ENCODE measurements around the gene FAM171A1. TPM values are rescaled to one million over a fixed set of nuclear protein-coding genes. Genes with fewer than 3 reads are reported as not detected.

FAM171A1 gene
- total RNA-seq, 1 experiment from 2014 or later, result 5.3 TPM

DNA sequence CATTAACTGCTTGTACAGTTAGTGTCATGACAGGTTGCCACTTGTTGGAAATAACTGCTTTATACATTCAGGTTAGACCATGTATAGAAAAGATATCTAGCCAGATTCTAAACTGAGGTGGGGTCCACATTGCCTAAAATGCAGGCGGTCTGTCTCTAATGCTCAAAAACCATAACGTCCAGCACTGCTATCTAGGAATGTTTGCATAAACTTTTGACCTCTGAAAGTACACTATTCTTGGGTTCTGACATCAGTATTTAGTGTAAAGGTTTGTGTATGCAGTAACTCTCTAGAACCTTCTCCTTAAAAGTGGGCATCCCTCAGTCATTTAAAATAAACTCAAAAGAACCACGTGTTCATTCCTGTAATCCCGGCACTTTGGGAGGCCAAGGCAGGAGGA, 10.3 kb upstream of the FAM171A1 start:
- no peak for DNase-seq (ENCODE audit: low read depth, low spot score)
- in situ Hi-C loops (cut with HindIII; ENCODE audit: low pct_unique_long_range_greater_than_20kb, low sequenced_read_pairs), result no loop called here

DNA sequence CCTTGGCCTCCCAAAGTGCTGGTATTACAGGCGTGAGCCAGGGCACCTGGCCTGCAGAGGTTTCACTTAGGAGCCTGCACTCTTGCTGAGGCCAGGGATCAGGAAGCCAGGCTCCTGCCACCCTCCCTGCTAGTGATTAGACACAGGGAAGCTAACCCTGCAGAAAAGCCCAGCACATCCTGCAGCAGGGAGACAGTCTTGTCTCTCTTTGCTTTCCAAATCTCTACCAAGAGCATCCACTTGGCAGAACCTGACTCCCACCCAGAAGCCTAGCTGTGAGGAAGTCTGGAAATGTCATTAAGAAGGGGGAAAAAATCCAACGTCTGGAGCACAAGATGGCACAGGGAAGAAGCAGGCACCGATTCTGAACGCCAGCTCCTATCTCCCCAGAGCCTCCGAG, 8.0 kb upstream of the FAM171A1 start:
- in situ Hi-C loops (cut with HindIII; ENCODE audit: low pct_unique_long_range_greater_than_20kb, low sequenced_read_pairs), result no loop called here
- DNase-seq (ENCODE audit: low read depth, low spot score), result no peak

DNA sequence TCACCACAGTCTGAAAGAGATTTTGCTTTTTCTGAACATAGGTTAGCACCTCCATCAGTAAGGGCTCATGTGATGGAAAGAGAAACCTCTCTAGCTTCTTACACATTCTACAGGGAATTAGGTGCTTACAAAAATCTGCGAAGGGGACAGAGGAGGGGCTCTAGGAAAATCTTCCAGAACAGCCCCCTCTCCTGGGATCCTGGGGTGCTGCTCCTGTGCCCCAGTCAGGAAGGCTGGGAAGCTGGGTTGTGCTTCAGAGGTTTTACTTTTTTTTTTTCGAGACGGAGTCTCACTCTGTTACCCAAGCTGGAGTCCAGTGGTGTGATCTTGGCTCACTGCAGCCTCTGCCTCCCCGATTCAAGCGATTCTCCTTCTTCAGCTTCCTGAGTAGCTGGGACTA, 7.5 kb upstream of the FAM171A1 start:
- no peak for DNase-seq (ENCODE audit: low read depth, low spot score)
- in situ Hi-C loops (cut with HindIII; ENCODE audit: low pct_unique_long_range_greater_than_20kb, low sequenced_read_pairs), result no loop called here

DNA sequence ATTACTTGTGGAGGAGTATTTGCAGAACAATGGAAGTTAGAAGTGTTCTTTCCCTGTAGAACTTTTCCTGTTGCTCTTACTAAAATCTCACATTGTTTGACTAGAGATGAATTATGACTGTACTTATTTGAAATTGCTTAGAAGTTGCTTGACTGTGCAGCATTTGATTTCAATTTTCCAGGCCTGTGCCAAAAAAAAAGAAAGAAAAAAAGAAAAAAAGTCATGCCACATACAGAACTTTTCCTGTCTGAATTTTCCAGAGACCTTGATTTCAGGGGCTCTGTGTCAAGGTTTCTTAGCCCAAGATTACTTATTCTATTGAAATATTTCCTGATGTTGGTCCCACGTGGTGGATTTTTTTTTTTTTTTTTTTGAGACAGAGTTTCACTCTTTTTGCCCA, 3.5 kb upstream of the FAM171A1 start:
- in situ Hi-C loops (cut with HindIII; ENCODE audit: low pct_unique_long_range_greater_than_20kb, low sequenced_read_pairs), result no loop called here
- no peak for DNase-seq (ENCODE audit: low read depth, low spot score)

DNA sequence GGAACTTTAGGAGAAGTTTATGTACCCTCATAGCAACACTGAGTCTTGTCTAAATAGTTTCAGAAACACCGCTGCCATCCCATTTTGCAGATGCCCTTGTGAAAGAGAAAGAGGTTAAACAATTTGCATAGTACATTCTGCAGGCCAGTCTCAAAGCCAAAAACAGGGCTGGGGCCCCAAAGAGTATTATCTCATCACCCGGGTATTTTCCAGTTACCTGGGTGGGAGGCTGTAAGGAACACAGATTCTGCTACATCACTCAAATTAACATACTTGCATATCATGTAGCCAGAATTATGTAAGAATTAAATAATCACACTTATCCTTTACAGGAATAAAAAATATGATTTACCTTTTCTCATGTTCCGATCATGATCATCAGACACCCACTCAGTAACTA, 3.1 kb upstream of the FAM171A1 start:
- DNase-seq (ENCODE audit: low read depth, low spot score), result no peak
- in situ Hi-C loops (cut with HindIII; ENCODE audit: low pct_unique_long_range_greater_than_20kb, low sequenced_read_pairs), result no loop called here

DNA sequence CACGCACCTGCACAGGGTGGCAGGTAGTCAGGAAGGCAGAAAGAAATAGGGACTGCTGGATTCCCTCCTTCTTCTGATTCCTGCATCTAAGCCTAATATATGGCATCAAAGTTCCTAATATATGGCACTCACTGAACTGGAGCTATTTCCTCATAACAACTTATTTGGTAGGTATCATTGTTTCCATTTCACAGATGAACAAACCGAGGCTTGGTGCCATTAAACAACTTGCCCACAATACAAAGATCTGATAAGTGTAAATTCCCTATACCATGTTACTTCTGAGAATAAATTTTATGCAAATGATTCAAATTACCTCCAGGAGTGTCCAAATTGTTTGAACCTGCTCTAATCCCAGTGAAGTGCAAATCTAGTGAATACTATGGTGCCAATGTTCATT, 2.1 kb upstream of the FAM171A1 start:
- in situ Hi-C loops (cut with HindIII; ENCODE audit: low pct_unique_long_range_greater_than_20kb, low sequenced_read_pairs), result no loop called here
- DNase-seq (ENCODE audit: low read depth, low spot score), result no peak

DNA sequence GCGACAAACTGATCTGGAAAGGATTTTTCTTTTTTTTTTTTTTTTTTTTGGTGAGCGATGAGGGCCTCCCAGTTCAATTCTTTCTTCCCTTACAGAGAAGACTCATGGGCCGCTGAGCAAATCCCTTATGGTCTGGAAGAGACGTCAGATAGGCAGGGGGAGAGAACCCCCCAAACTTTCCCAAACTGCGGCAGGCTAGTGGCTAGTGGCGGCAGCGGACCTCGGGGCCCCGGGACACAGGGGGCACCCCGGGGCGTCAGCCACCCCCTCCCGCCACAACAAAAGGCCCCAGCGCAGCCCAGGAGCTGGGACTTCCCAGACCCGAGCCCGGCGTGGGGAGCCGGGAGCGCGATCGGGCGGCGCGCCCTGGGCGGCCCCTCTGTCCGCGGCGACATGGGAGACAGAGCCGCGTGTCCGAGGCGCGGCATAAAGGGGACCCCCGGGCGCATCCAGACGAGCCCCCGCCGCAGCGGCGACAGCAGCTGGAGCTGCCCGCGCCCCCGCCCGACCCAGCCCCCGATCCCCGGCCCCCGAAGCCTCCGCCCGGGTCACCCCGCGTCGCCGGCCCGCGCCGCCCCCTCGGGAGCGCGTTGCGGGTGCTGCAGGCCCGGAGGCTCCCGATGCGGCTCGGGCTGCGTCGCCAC, 755 bp downstream of the FAM171A1 start:
- in situ Hi-C loops (cut with HindIII; ENCODE audit: low pct_unique_long_range_greater_than_20kb, low sequenced_read_pairs), result no loop called here
- DNase-seq (ENCODE audit: low read depth, low spot score), result no peak

DNA sequence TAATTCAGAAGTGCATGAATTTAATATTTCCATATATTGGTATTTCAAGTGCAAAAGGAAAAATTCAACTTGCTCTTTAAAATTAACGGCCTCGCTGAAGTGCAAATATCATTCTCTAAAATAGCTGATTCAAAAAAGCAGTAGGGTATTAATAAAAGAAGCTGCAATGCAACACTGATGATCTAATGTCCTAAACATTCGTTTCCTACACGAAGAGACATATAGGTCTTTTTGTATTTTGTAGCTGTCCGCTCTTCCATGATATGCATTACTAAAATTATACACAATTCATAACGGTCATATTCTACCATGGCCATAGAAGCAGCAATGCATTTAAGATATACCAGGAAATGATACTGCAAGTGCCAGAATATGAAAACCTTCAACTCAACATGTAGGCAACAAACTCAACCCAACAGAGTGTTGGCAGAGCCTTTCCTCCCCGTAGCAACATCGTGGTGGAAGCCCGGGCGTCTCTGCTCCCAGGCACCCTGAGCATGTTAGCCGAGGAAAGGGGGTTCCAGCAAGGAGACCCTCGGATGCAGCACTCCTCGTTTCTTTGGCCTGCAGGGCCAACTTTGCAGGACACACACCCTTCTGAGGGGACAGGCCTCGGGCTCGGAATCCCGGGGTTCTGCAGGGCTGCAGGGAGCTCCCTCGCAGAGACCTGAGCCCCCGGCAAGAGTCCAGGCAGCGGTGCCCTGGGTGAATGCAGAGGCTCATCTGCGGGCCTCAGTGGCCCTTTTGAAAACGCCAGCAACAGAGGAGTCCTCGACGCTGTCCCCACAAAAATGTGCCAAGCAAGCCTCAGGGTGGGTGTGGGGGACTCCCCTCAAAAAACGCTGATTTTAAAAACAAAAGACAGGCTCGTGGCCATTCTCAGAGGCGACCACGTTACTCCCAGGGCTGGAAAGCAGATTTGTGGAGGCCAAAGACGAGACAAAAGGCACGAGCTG, 1.6 kb downstream of the FAM171A1 start:
- no peak for DNase-seq (ENCODE audit: low read depth, low spot score)
- in situ Hi-C loops (cut with HindIII; ENCODE audit: low pct_unique_long_range_greater_than_20kb, low sequenced_read_pairs), result no loop called here

DNA sequence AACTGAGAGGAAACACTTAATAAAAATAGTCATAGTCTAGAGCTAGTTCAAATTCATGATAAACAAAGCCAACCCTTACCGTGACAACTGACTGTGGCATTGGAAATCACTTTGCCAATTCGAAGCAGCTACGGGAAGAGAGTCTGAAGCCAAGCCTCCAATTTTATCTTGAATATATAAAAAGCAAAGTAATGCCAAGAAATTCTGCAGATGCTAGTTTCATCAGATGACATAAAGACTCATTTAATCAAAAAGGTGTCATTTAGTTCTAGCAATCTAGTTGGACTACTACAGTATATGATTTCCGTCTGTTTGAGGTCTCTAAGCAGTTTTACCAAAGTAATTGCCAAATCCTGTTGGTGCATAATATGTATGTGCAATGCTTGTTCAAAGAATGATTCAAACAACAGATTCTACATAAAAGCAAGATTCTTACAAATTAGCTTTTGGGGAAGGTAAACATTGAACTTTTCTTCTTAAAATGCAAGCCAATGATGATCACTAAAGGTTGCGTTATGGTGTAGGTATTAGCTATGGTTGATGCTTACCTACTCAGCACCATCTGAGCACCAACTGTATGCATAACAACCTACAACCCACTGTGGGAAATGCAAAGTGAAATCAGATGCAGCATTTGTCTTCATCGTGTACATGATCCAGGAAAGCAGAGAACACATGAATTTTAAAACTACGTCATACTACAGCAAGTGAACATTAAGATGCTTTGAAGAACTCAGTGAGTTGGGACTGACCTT, 2.8 kb downstream of the FAM171A1 start:
- in situ Hi-C loops (cut with HindIII; ENCODE audit: low pct_unique_long_range_greater_than_20kb, low sequenced_read_pairs), result no loop called here
- DNase-seq (ENCODE audit: low read depth, low spot score), result no peak

DNA sequence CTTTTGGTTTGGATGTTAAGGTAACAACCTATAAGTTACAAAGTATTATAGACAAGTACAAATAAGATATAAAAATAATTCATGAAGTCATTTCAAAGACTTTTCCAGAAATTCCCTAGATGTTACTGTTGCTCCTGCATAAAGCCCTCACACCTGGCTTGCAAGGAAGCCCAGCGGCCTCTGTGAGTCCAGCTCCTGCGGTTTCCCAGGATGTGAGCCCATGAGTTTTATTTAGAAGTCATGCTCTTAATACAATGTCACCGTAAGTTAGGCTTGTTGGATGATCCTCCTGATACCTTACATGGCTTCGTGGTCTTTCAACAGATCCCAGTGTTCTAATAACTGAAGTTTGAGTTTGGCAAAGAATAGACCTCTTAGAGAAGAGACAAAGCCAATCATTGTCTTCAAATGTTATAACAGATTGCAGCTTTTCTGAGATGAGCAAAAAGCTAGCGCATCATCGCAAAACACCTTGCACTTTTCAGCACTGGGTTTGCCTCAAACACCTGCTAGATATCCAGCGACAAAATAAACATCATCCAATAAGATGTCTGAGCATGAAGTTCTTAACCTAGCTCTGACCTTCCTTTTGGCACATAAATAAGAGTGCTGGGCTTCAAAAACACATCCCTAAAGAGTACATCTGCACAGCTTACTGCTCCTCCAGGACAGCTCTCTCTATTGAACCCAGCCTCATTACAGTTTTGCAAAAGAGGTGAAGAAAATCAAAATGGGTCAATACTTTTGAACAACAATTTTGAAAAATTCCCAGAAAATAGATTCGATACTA, 3.6 kb downstream of the FAM171A1 start:
- in situ Hi-C loops (cut with HindIII; ENCODE audit: low pct_unique_long_range_greater_than_20kb, low sequenced_read_pairs), result no loop called here
- DNase-seq (ENCODE audit: low read depth, low spot score), result peak; percentile 66

DNA sequence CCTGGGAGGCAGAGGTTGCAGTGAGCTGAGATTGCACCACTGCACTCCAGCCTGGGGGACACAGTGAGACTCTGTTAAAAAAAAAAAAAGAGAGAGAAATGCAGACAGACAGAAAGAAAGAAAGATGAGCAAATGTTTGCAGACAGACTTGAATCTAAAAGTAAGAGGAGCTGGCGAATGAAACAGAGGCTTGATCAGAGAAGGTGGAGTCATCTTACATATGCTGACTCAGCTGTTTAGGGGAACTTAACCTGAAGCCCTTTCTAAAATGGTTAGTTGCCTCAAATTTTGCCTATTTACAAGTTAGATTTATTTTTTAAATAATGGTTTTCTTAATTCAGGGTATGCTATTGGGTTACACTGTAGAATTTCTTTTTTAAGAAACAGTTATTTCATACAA, 5.4 kb downstream of the FAM171A1 start:
- DNase-seq (ENCODE audit: low read depth, low spot score), result no peak
- in situ Hi-C loops (cut with HindIII; ENCODE audit: low pct_unique_long_range_greater_than_20kb, low sequenced_read_pairs), result no loop called here

DNA sequence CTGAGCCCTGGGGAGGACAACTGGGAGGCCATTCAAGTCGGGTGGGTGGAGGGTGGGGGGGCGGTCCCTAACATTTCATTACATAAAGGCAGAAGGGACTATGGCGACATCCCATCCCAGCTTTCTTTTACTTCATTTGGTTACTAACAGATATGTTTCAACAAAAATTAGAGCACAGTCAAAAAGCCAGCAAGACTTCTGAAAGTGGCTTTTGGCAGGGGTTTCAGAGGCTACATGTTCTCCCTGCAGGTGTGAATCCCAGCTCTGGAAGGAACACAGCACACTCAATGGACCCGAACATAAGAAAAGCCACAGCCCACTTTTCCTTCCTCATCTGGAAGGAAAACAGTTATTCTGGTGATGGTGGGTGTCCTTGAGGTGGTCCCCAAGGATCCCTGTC, 7.1 kb downstream of the FAM171A1 start:
- in situ Hi-C loops (cut with HindIII; ENCODE audit: low pct_unique_long_range_greater_than_20kb, low sequenced_read_pairs), result no loop called here
- DNase-seq (ENCODE audit: low read depth, low spot score), result no peak

DNA sequence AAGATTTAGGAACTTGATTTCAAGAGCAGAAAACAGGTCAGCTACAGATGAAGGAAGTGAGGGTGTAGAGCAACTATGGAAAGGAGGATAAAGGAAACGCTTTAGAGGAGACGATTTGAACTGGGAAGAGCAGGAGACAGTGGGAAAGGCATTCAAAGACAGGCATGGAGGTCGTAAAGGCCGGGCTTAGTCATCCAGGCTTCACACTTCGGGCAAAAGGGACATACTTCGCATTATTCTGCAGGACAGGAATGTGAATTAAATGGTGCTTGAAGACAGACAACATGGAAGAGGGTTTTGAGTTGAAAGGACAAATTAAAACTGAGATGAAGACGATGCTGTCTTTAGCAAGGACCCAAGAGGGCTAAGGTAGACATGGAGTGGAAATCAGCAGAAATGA, 8.1 kb downstream of the FAM171A1 start:
- DNase-seq (ENCODE audit: low read depth, low spot score), result no peak
- in situ Hi-C loops (cut with HindIII; ENCODE audit: low pct_unique_long_range_greater_than_20kb, low sequenced_read_pairs), result no loop called here

DNA sequence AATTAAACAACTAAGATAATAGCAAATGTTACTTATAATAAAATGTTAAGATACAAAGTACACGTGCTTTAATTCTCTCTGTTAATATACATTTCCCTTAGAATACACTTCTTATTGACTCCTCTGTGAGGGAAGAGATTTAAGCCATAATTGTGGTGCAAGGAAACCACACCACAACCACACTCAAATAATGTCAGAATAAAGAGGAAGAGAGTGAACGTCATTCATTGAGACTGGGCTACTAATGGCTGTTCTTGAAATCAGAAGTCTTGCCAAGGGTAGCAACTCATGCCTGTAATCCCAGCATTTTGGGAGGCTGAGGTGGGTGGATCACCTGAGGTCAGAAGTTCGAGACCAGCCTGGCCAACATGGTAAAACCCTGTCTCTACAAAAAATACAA, 10.0 kb downstream of the FAM171A1 start:
- no peak for DNase-seq (ENCODE audit: low read depth, low spot score)
- in situ Hi-C loops (cut with HindIII; ENCODE audit: low pct_unique_long_range_greater_than_20kb, low sequenced_read_pairs), result no loop called here

DNA sequence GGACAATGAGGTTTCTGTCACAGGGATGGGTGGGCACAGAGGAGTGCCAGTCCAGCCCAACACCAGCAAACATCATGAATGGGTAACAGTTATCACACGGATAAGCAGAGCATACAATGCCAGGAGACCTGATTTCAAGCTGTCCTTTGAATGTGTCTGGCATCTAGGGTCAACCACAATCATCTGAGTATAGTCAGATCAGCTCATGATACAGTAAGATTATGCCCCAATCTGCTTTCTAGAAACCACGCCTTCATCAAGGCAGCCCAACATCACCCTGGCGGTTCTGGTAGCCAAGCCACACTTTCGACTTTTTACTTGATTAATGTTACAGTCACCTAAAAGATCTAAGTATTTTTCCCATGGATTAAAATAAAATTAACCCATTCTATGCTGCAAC, 10.5 kb downstream of the FAM171A1 start:
- DNase-seq (ENCODE audit: low read depth, low spot score), result no peak
- in situ Hi-C loops (cut with HindIII; ENCODE audit: low pct_unique_long_range_greater_than_20kb, low sequenced_read_pairs), result no loop called here

DNA sequence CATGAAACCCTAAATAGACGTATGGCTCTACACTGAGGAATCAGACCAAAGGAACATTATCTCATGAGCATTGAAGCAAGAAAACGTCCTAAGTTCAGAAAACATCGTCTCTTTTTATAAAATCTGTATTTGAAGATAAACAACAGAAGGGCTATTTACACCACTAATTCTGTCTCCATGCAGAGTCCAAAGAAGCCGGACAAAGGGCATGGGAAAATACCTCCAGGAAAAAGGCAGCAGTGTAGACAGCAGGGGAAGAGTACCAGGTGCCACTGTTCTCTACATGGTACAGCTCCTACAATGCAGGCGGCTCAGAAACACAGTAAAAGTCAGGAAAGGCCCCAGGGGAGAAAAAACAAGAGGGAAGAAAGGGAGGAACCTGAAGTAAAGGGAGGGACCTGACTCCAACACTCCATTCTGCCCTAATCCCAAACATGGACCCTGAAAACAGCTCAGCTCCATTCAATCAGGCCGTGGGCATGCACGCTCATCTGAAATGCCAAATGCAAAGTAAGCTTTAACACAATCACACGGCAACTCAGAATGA, 17.5 kb downstream of the FAM171A1 start:
- no peak for DNase-seq (ENCODE audit: low read depth, low spot score)
- in situ Hi-C loops (cut with HindIII; ENCODE audit: low pct_unique_long_range_greater_than_20kb, low sequenced_read_pairs), result no loop called here

DNA sequence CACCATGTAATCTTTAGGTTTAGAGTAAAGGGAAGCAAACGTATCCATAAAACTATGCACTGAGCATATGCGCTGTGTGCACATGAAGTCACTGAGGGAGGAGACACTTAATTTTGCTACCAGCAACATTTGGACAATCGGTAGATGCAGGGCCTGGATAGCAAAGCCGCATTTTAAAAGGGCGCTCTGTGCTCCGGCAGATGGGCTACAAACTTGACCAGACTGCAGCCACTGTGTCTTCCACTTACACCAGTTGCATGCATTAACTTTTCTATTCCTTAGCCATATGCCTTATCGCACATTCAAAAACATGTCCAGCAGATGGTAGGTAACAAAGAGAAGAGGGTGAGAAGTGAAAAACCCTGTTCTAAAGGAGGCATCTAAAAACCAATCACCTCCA, 18.3 kb downstream of the FAM171A1 start:
- in situ Hi-C loops (cut with HindIII; ENCODE audit: low pct_unique_long_range_greater_than_20kb, low sequenced_read_pairs), result no loop called here
- DNase-seq (ENCODE audit: low read depth, low spot score), result no peak
